Tibial artery (tissue), 4 donors: ENCODE results near the gene F12.

ENCODE experiments used
- DNase-seq, 2 donors: peaks; one replicate each; pipeline ENCODE4 v3.0.0-alpha.2; 2019
- H3K27ac ChIP-seq, 2 donors: fragments of 200-600 bp; sonication (generic) in 1 of 2; 1 replicate in 1 of 2; 2 replicates in 1 of 2; pipeline ENCODE4 v1.5.1; 2018 to 2019; ENCODE audit warnings: mild to moderate bottlenecking in 1 of 2
- H3K27me3 ChIP-seq, 2 donors: fragments of 200-600 bp; sonication (generic) in 1 of 2; one replicate each; pipeline versions ENCODE4 v1.5.1 to v1.6.0; 2016 to 2019
- H3K36me3 ChIP-seq, 3 donors: fragments of 200-600 bp; sonication (generic) in 2 of 3; one replicate each; pipeline ENCODE4 v1.5.1; 2016 to 2019; ENCODE audit warnings: mild to moderate bottlenecking in 2 of 3
- H3K4me1 ChIP-seq, 4 donors: fragments of 200-600 bp; sonication (generic) in 2 of 4; 1 replicate in 3 of 4; 2 replicates in 1 of 4; pipeline ENCODE4 v1.5.1; 2016 to 2019
- H3K4me3 ChIP-seq, 2 donors: fragments of 200-600 bp; sonication (generic) in 1 of 2; 1 replicate in 1 of 2; 2 replicates in 1 of 2; pipeline ENCODE4 v1.5.1; 2018 to 2019; ENCODE audit warnings: mild to moderate bottlenecking in 2 of 2
- H3K9me3 ChIP-seq, 3 donors: fragments of 200-600 bp; sonication (generic) in 1 of 3; one replicate each; pipeline ENCODE4 v1.5.1; 2016 to 2019
- intact Hi-C: fragments of 100-400 bp; cut with DNase I; formaldehyde crosslinking; loops from one replicate; pipeline ENCODE4 v1.15.0; 2023; ENCODE audit warnings: low total_unique reads
- TF ChIP-seq, protein P1 (sequence below), 2 experiments: fragments of 200-600 bp in 1 of 2; fragments of 450-650 bp in 1 of 2; IDR thresholded peaks; one replicate each; pipeline ENCODE4 v1.5.1; 2017 to 2019; ENCODE audit warnings: antibody characterized with exemption in 2 of 2, mild to moderate bottlenecking in 1 of 2, moderate library complexity in 1 of 2

F12 gene

GRCh38 chr5:177374211-177374610 is 35.2 kb downstream of the F12 start:
- Histone ChIP-seq H3K4me1 (peaks cover 0 to 13% (median 6%) of the 10 kb centered on the region in 4 donors), H3K36me3 (peaks cover 0 to 6% (median 0%) of the 10 kb centered on the region in 3 donors), H3K27me3 (peaks cover 0 to 16% of the 10 kb centered on the region in 2 donors), H3K9me3 (no peaks in the 10 kb centered on the region), H3K27ac (no peak overlapping the region), H3K4me3 (no peak overlapping the region)
- no peak for DNase-seq
- TF ChIP-seq, protein P1, sequence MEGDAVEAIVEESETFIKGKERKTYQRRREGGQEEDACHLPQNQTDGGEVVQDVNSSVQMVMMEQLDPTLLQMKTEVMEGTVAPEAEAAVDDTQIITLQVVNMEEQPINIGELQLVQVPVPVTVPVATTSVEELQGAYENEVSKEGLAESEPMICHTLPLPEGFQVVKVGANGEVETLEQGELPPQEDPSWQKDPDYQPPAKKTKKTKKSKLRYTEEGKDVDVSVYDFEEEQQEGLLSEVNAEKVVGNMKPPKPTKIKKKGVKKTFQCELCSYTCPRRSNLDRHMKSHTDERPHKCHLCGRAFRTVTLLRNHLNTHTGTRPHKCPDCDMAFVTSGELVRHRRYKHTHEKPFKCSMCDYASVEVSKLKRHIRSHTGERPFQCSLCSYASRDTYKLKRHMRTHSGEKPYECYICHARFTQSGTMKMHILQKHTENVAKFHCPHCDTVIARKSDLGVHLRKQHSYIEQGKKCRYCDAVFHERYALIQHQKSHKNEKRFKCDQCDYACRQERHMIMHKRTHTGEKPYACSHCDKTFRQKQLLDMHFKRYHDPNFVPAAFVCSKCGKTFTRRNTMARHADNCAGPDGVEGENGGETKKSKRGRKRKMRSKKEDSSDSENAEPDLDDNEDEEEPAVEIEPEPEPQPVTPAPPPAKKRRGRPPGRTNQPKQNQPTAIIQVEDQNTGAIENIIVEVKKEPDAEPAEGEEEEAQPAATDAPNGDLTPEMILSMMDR (IDR thresholded peaks at IDR 0.05): no peak
- intact Hi-C loops: no loop called here

GRCh38 chr5:177373806-177374205 is 35.6 kb downstream of the F12 start:
- Histone ChIP-seq H3K9me3 (no peaks in the 10 kb centered on the region), H3K36me3 (peaks cover 0 to 6% (median 0%) of the 10 kb centered on the region in 3 donors), H3K4me3 (no peak overlapping the region), H3K27me3 (peaks cover 0 to 16% of the 10 kb centered on the region in 2 donors), H3K4me1 (peaks cover 0 to 13% (median 6%) of the 10 kb centered on the region in 4 donors), H3K27ac (no peak overlapping the region)
- intact Hi-C loops: no loop called here
- no peak for DNase-seq
- TF ChIP-seq, protein P1 (IDR thresholded peaks at IDR 0.05): no peak

GRCh38 chr5:177372910-177373309 is 36.5 kb downstream of the F12 start:
- TF ChIP-seq, protein P1 (IDR thresholded peaks at IDR 0.05): no peak
- intact Hi-C loops: no loop called here
- H3K4me1 ChIP-seq: peaks cover 0 to 17% (median 7%) of the 10 kb centered on the region in 4 donors
- peaks cover 0 to 6% (median 0%) of the 10 kb centered on the region in 3 donors for H3K36me3 ChIP-seq
- no peak overlapping the region for H3K4me3 ChIP-seq
- no peak for DNase-seq
- peaks cover 0 to 16% of the 10 kb centered on the region in 2 donors for H3K27me3 ChIP-seq
- H3K9me3 ChIP-seq: no peaks in the 10 kb centered on the region
- no peak overlapping the region for H3K27ac ChIP-seq

DNA sequence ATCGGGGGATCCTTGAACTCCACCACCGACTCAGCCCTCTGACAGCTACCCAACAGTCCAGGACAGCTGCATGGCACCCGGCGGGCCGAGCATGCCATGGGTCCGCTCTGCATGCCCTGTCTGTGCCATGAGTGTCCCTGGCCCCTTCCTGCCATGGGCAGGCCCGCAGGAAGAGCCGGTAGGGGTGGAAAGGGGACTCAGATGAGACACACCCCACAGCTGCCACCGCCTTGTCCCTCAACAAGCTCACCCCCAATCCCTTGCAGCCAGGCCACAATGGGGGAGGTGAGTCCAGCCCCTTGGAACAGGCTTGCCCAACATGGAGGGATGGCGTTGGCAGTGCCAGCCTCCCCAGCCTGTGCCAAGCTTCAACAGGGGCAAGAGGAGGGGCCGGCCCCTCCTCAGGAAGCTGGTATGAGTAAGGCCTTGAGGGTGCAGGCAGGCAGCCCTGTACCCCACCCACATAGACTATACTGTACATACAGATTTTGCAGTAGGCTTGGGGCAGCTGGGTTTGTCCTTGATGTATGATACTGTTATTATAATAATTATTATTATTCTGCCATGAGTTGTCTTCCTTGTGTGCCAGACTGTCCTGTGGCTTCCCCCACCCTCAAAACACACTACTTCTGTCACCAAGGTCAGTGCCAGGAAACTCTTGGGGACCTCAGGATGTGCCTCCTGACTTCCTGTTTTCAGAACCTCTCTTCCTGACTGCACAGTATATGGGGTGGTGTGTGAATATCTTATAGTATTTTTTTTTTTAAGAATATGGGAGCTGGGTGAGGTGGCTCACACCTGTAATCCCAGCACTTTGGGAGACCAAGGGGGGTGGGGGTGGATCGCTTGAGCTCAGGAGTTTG is 37.1 kb downstream of the F12 start:
- H3K9me3 ChIP-seq: no peaks in the 10 kb centered on the region
- H3K27ac ChIP-seq: no peak overlapping the region
- H3K4me3 ChIP-seq: no peak overlapping the region
- TF ChIP-seq, protein P1 (IDR thresholded peaks at IDR 0.05): no peak
- H3K36me3 ChIP-seq: peaks cover 0 to 6% (median 0%) of the 10 kb centered on the region in 3 donors
- no peak for DNase-seq
- intact Hi-C loops: no loop called here
- peaks cover 0 to 16% of the 10 kb centered on the region in 2 donors for H3K27me3 ChIP-seq
- H3K4me1 ChIP-seq: peaks cover 0 to 23% (median 13%) of the 10 kb centered on the region in 4 donors

DNA sequence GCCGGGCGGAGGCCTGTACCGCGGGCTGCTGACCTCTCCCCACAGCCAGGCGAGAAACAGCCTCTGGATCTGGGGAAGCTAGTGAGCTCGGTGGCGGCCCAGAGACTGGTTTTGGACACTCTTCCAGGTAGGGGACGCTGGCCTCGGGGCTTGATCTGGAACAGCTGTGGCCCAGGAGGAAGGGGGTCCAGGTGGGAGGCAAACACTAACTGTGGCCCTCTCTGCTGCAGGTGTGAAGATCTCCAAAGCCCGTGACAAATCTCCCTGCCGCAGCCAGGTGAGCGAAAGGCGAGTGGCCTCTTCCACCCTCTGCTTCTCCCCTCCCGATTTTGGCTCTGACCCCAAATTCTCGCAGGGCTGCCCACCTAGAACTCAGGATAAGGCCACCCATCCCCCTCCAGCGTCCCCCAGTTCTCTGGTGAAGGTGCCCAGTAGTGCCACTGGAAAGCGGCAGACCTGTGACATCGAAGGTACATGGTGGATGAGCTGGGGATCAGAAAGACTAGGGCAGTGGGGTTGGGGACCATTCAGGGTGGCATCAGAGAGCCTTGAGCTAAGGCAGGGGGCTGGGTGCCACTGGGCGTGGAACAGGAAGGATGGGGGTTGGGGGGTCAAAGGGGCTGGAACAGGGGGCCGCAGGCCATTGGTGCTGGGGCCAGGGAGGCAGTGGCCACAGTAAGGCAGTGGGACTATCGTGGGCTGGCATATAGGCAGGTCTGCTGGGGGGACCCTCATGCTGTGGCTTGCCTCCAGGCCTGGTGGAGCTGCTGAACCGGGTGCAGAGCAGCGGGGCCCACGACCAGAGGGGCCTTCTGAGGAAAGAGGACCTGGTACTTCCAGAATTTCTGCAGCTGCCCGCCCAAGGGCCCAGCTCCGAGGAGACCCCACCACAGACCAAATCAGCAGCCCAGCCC is 38.0 kb downstream of the F12 start:
- no peak for DNase-seq
- no peaks in the 10 kb centered on the region for H3K9me3 ChIP-seq
- H3K27me3 ChIP-seq: peaks cover 0 to 16% of the 10 kb centered on the region in 2 donors
- peak overlapping the region; percentile 43 to 44 for H3K4me3 ChIP-seq
- TF ChIP-seq, protein P1 (IDR thresholded peaks at IDR 0.05): no peak
- intact Hi-C loops: no loop called here
- peak overlapping the region in 1 of 2 donors; percentile 50 for H3K27ac ChIP-seq
- H3K36me3 ChIP-seq: peaks cover 0 to 6% (median 0%) of the 10 kb centered on the region in 3 donors
- H3K4me1 ChIP-seq: peaks cover 0 to 30% (median 16%) of the 10 kb centered on the region in 4 donors
